ENCODE data around the gene DNM1L. TPM values are rescaled to one million over a fixed set of nuclear protein-coding genes. Genes with fewer than 3 reads are reported as not detected.

The DNM1L gene
- polyA plus RNA-seq, 3 donors = 23.6 to 45.6 (median 31.5) TPM

- DNase-seq = no peak
- Mint-ChIP-seq H3K4me1 (no peaks in the 10 kb centered on the region), H3K36me3 (peaks cover 5 to 13% of the 10 kb centered on the region in 2 donors), H3K9me3 (peaks cover 0 to 2% (median 0%) of the 10 kb centered on the region in 7 donors), H3K4me3 (no peak overlapping the region), H3K27ac (no peak overlapping the region), H3K27me3 (ENCODE audit: low read depth in 3 of 3) (peaks cover 0 to 1% (median 0%) of the 10 kb centered on the region in 3 donors)
- intact Hi-C loops (cut with micrococcal nuclease) = no loop called here
- H3K4me2 ChIP-seq (replicated peaks; ENCODE audit: extremely low read depth, low read length, poor library complexity, severe bottlenecking) = no peak overlapping the region
- H3K36me3 ChIP-seq (replicated peaks in 1 of 2; ENCODE audit: control insufficient read depth in 1 of 2, insufficient read depth in 2 of 2, low read length in 2 of 2) = peaks cover 5 to 15% of the 10 kb centered on the region in 2 donors
- no peaks in the 10 kb centered on the region for H4K20me1 ChIP-seq (ENCODE audit: insufficient read depth, low read length)
- H3K9ac ChIP-seq (ENCODE audit: insufficient read depth, low read length, poor library complexity, severe bottlenecking) = no peak overlapping the region
- H3K9me3 ChIP-seq (replicated peaks in 1 of 2; ENCODE audit: control insufficient read depth in 1 of 2, insufficient read depth in 1 of 2, low read length in 2 of 2) = no peaks in the 10 kb centered on the region
- H3K79me2 ChIP-seq (ENCODE audit: insufficient read depth, low read length) = no peaks in the 10 kb centered on the region
- no peak for TF ChIP-seq CTCF (IDR thresholded peaks at IDR 0.05)
- H3K4me1 ChIP-seq (ENCODE audit: control insufficient read depth in 1 of 2, insufficient read depth in 2 of 2, low read length in 2 of 2) = no peaks in the 10 kb centered on the region
- no peaks in the 10 kb centered on the region for H3K27me3 ChIP-seq (ENCODE audit: control insufficient read depth in 2 of 2, insufficient read depth in 2 of 2, low read length in 2 of 2)
- H3K27ac ChIP-seq (ENCODE audit: low read depth in 1 of 2, low read length in 2 of 2) = no peak overlapping the region
- H3K4me3 ChIP-seq (replicated peaks in 1 of 3; ENCODE audit: low read depth in 2 of 3, low read length in 3 of 3) = no peak overlapping the region
- H2AFZ ChIP-seq (ENCODE audit: insufficient read depth, low read depth, low read length, poor library complexity, severe bottlenecking) = no peak overlapping the region
- no CpG with 5 or more reads among the region's 2 CpGs for WGBS (ENCODE audit: insufficient coverage)
These were observed 28.6 kb upstream of the DNM1L start for GRCh38 chr12:32650508-32650907.

GRCh38 chr12:32651151-32651955, 27.7 kb upstream of the DNM1L start:
- no peak overlapping the region for H3K27ac ChIP-seq (ENCODE audit: low read depth in 1 of 2, low read length in 2 of 2)
- no peak overlapping the region for H3K4me3 ChIP-seq (replicated peaks in 1 of 3; ENCODE audit: low read depth in 2 of 3, low read length in 3 of 3)
- no peaks in the 10 kb centered on the region for H3K4me1 ChIP-seq (ENCODE audit: control insufficient read depth in 1 of 2, insufficient read depth in 2 of 2, low read length in 2 of 2)
- H3K9me3 ChIP-seq (replicated peaks in 1 of 2; ENCODE audit: control insufficient read depth in 1 of 2, insufficient read depth in 1 of 2, low read length in 2 of 2) = no peaks in the 10 kb centered on the region
- H2AFZ ChIP-seq (ENCODE audit: insufficient read depth, low read depth, low read length, poor library complexity, severe bottlenecking) = no peak overlapping the region
- WGBS (ENCODE audit: insufficient coverage) = 95% methylated on average over 5 of the region's 5 CpGs
- H3K4me2 ChIP-seq (replicated peaks; ENCODE audit: extremely low read depth, low read length, poor library complexity, severe bottlenecking) = no peak overlapping the region
- no peaks in the 10 kb centered on the region for H3K4me1 Mint-ChIP-seq
- H3K4me3 Mint-ChIP-seq = no peak overlapping the region
- no peak for TF ChIP-seq CTCF (IDR thresholded peaks at IDR 0.05)
- peaks cover 0 to 1% (median 0%) of the 10 kb centered on the region in 3 donors for H3K27me3 Mint-ChIP-seq (ENCODE audit: low read depth in 3 of 3)
- H3K9me3 Mint-ChIP-seq = peaks cover 0 to 2% (median 0%) of the 10 kb centered on the region in 7 donors
- H3K36me3 Mint-ChIP-seq = peaks cover 0 to 5% of the 10 kb centered on the region in 2 donors
- H4K20me1 ChIP-seq (ENCODE audit: insufficient read depth, low read length) = no peaks in the 10 kb centered on the region
- H3K27me3 ChIP-seq (ENCODE audit: control insufficient read depth in 2 of 2, insufficient read depth in 2 of 2, low read length in 2 of 2) = no peaks in the 10 kb centered on the region
- DNase-seq = no peak
- H3K79me2 ChIP-seq (ENCODE audit: insufficient read depth, low read length) = no peaks in the 10 kb centered on the region
- intact Hi-C loops (cut with micrococcal nuclease) = no loop called here
- no peak overlapping the region for H3K27ac Mint-ChIP-seq
- no peak overlapping the region for H3K9ac ChIP-seq (ENCODE audit: insufficient read depth, low read length, poor library complexity, severe bottlenecking)
- H3K36me3 ChIP-seq (replicated peaks in 1 of 2; ENCODE audit: control insufficient read depth in 1 of 2, insufficient read depth in 2 of 2, low read length in 2 of 2) = peaks cover 1 to 7% of the 10 kb centered on the region in 2 donors

Measured in CD14-positive monocyte (primary cell).